B cell (primary cell): ENCODE measurements around the gene CCDC14. TPM values are rescaled to one million over a fixed set of nuclear protein-coding genes. Genes with fewer than 3 reads are reported as not detected.

Experiments
- ATAC-seq: fragments of 200-7000 bp; cut with Tn5 transposase; one replicate; pipeline ENCODE4 v1.10.0; 2021; ENCODE audit warnings: low read depth, mild to moderate bottlenecking, moderate number of reproducible peaks, moderate library complexity
- CTCF ChIA-PET: fragments of 350-600 bp; sonication (Branson Sonifier 250); formaldehyde crosslinking; loops from one replicate; lab custom pipeline; 2021; ENCODE audit warnings: antibody characterized with exemption, inconsistent platforms; lab: Charles Lee
- POLR2A ChIA-PET: fragments of 350-600 bp; sonication (Branson Sonifier 250); formaldehyde crosslinking; loops from one replicate; lab custom pipeline; 2021; ENCODE audit warnings: antibody characterized with exemption; lab: Charles Lee
- DNase-seq: peaks from one replicate; pipeline ENCODE4 v3.0.0; 2013
- H2AFZ ChIP-seq: 2 replicates; pipeline ENCODE4 v1.6.1; 2012; ENCODE audit warnings: mild to moderate bottlenecking, low read depth, low read length; ENCODE audit not compliant: insufficient read depth, poor library complexity, severe bottlenecking
- H3K27ac ChIP-seq, 2 donors: 1 replicate in 1 of 2; 2 replicates in 1 of 2; pipeline ENCODE4 v1.5.1; 2012 to 2013; ENCODE audit warnings: low read length in 2 of 2, mild to moderate bottlenecking in 2 of 2, moderate library complexity in 1 of 2
- H3K27me3 ChIP-seq, 4 experiments: fragments of 200-600 bp in 1 of 4; sonication (generic) in 1 of 4; replicated peaks in 1 of 4; 1 replicate in 2 of 4; 2 replicates in 2 of 4; pipeline versions ENCODE4 v1.6.1 to v1.7.0; 2013 to 2016; ENCODE audit warnings: low read length in 3 of 4, mild to moderate bottlenecking in 2 of 4, mixed read lengths in 1 of 4, moderate library complexity in 1 of 4; ENCODE audit not compliant: insufficient read depth in 4 of 4, control insufficient read depth in 3 of 4; ENCODE audit errors: control extremely low read depth in 1 of 4
- H3K36me3 ChIP-seq, 2 experiments: replicated peaks in 1 of 2; 1 replicate in 1 of 2; 2 replicates in 1 of 2; pipeline versions ENCODE4 v1.6.1 to v1.7.1; 2013; ENCODE audit warnings: low read length in 1 of 2; ENCODE audit not compliant: insufficient read depth in 2 of 2, control insufficient read depth in 1 of 2; ENCODE audit errors: control extremely low read depth in 1 of 2, extremely low read depth in 1 of 2
- H3K4me1 ChIP-seq, 2 donors: fragments of 200-600 bp in 1 of 2; sonication (generic) in 1 of 2; 1 replicate in 1 of 2; 2 replicates in 1 of 2; pipeline versions ENCODE4 v1.5.1 to v1.6.1; 2013 to 2017; ENCODE audit warnings: low read length in 2 of 2; ENCODE audit not compliant: control insufficient read depth in 2 of 2, insufficient read depth in 2 of 2
- H3K4me2 ChIP-seq: replicated peaks from 2 replicates; pipeline ENCODE3; 2012; ENCODE audit warnings: mild to moderate bottlenecking, low read depth, low read length; ENCODE audit not compliant: poor library complexity, severe bottlenecking
- H3K4me3 ChIP-seq, 5 experiments: fragments of 200-600 bp in 1 of 5; sonication (generic) in 1 of 5; 1 replicate in 3 of 5; 2 replicates in 2 of 5; pipeline versions ENCODE4 v1.5.1 to v1.7.0; 2011 to 2016; ENCODE audit warnings: low read length in 4 of 5, mild to moderate bottlenecking in 4 of 5, low read depth in 2 of 5, control low read depth in 1 of 5, moderate library complexity in 1 of 5; ENCODE audit not compliant: insufficient read depth in 1 of 5; ENCODE audit errors: control extremely low read depth in 1 of 5, extremely low read depth in 1 of 5
- H3K79me2 ChIP-seq: fragments of 200-600 bp; sonication (generic); one replicate; pipeline ENCODE4 v1.6.0; 2016; ENCODE audit warnings: low read length; ENCODE audit not compliant: control insufficient read depth, insufficient read depth
- H3K9ac ChIP-seq: fragments of 200-600 bp; sonication (generic); 2 replicates; pipeline ENCODE4 v1.6.1; 2017; ENCODE audit warnings: mild to moderate bottlenecking, low read length, moderate library complexity
- H3K9me3 ChIP-seq, 3 donors: one replicate each; pipeline versions ENCODE4 v1.6.1 to v1.7.1; 2013; ENCODE audit warnings: low read length in 2 of 3; ENCODE audit not compliant: control insufficient read depth in 2 of 3, insufficient read depth in 1 of 3; ENCODE audit errors: control extremely low read depth in 1 of 3
- H4K20me1 ChIP-seq: 2 replicates; pipeline ENCODE4 v1.6.0; 2012; ENCODE audit warnings: mild to moderate bottlenecking, low read length; ENCODE audit not compliant: insufficient read depth, control insufficient read depth, poor library complexity, severe bottlenecking
- H3K27ac Mint-ChIP-seq: one replicate; pipeline ENCODE4 v1.8.0; 2021; ENCODE audit warnings: mixed read lengths
- H3K27me3 Mint-ChIP-seq: one replicate; pipeline ENCODE4 v1.8.0; 2021; ENCODE audit warnings: mixed read lengths
- H3K4me1 Mint-ChIP-seq: one replicate; pipeline ENCODE4 v1.8.0; 2021; ENCODE audit warnings: mixed read lengths
- H3K4me3 Mint-ChIP-seq: one replicate; pipeline ENCODE4 v1.8.0; 2021; ENCODE audit warnings: mixed read lengths
- H3K9me3 Mint-ChIP-seq: one replicate; pipeline ENCODE4 v1.8.0; 2022; ENCODE audit warnings: mixed read lengths; ENCODE audit not compliant: insufficient read depth
- CTCF ChIP-seq: fragments of 200-600 bp; IDR thresholded peaks from one replicate; pipeline ENCODE4 v1.8.0; 2022; ENCODE audit warnings: antibody characterized with exemption, mild to moderate bottlenecking
- EZH2 ChIP-seq: IDR thresholded peaks from 2 replicates; pipeline ENCODE4 v1.6.1; 2012; ENCODE audit warnings: borderline replicate concordance, low read depth, mild to moderate bottlenecking, moderate library complexity, low read length; ENCODE audit not compliant: insufficient read depth, poor library complexity, severe bottlenecking
- WGBS: methylation state at CpG from one replicate; pipeline ENCODE4 v1.1.5; 2013; ENCODE audit warnings: missing lambda C conversion rate; ENCODE audit not compliant: insufficient coverage; 5-methylcytosine and 5-hydroxymethylcytosine counted together
- intact Hi-C: fragments of 100-400 bp; cut with micrococcal nuclease; formaldehyde crosslinking; loops from one replicate; pipeline ENCODE4 v1.10.0; 2022
- polyA plus RNA-seq: library from polyadenylated mRNA; depleted of rRNA; stranded (reverse); fragments of >200 nt; gene quantifications from 2 replicates; pipeline ENCODE4 v1.2.3, GENCODE V29; 2012
- total RNA-seq, 2 donors: library from RNA; stranded (reverse); fragments of 120-200 nt in 1 of 2; gene quantifications; 1 replicate in 1 of 2; 2 replicates in 1 of 2; pipeline versions ENCODE4 v1.2.3 to v1.2.4, GENCODE V29; 2013 to 2022

Gene CCDC14
- total and polyA plus RNA-seq, 2 donors (not counting 1 experiment from before 2014, with no cell fraction given): 35.3 to 54.2 TPM

GRCh38 chr3:123872621-123873020 lies 88.4 kb downstream of the CCDC14 start:
- no peak overlapping the region for H3K9ac ChIP-seq
- H3K27me3 Mint-ChIP-seq: peaks cover 9% of the 10 kb centered on the region
- H3K27ac ChIP-seq: no peak overlapping the region
- no peak overlapping the region for H3K4me3 ChIP-seq
- no peaks in the 10 kb centered on the region for H3K36me3 ChIP-seq
- ChIA-PET CTCF (no interaction called here), POLR2A (no interaction called here)
- no peaks in the 10 kb centered on the region for H3K79me2 ChIP-seq
- H3K4me1 Mint-ChIP-seq: no peaks in the 10 kb centered on the region
- H3K4me3 Mint-ChIP-seq: no peak overlapping the region
- no peak overlapping the region for H2AFZ ChIP-seq
- intact Hi-C loops: no loop called here
- no peaks in the 10 kb centered on the region for H3K4me1 ChIP-seq
- WGBS: no CpG with 5 or more reads among the region's 1 CpG
- no peaks in the 10 kb centered on the region for H4K20me1 ChIP-seq
- TF ChIP-seq EZH2: no peak
- no peak for TF ChIP-seq CTCF
- H3K27me3 ChIP-seq: no peaks in the 10 kb centered on the region
- no peak for DNase-seq
- ATAC-seq: no peak
- no peak overlapping the region for H3K4me2 ChIP-seq
- H3K9me3 ChIP-seq: no peaks in the 10 kb centered on the region
- no peak overlapping the region for H3K27ac Mint-ChIP-seq
- H3K9me3 Mint-ChIP-seq: no peaks in the 10 kb centered on the region

- Histone ChIP-seq H3K4me1 (no peaks in the 10 kb centered on the region), H3K79me2 (no peaks in the 10 kb centered on the region), H2AFZ (no peak overlapping the region), H3K9ac (no peak overlapping the region), H3K4me2 (no peak overlapping the region), H3K27ac (no peak overlapping the region), H4K20me1 (no peaks in the 10 kb centered on the region), H3K36me3 (no peaks in the 10 kb centered on the region), H3K9me3 (no peaks in the 10 kb centered on the region), H3K4me3 (no peak overlapping the region), H3K27me3 (no peaks in the 10 kb centered on the region)
- intact Hi-C loops: no loop called here
- Mint-ChIP-seq H3K4me1 (no peaks in the 10 kb centered on the region), H3K27ac (no peak overlapping the region), H3K4me3 (no peak overlapping the region), H3K27me3 (peaks cover 9% of the 10 kb centered on the region), H3K9me3 (no peaks in the 10 kb centered on the region)
- no peak for ATAC-seq
- POLR2A ChIA-PET: no interaction called here
- WGBS: no CpG with 5 or more reads among the region's 1 CpG
- DNase-seq: no peak
- CTCF ChIA-PET: no interaction called here
- TF ChIP-seq EZH2 (no peak), CTCF (no peak)
Observed at GRCh38 chr3:123871946-123872345, 89.1 kb downstream of the CCDC14 start.
